Frontal cortex (tissue), 4 donors: ENCODE results near the gene C19orf33. TPM values are rescaled to one million over a fixed set of nuclear protein-coding genes. Genes with fewer than 3 reads are reported as not detected.

ENCODE experiments used
- DNase-seq, 2 donors: peaks; one replicate each; pipeline ENCODE4 v3.0.0; 2012; ENCODE audit warnings: low spot score in 2 of 2
- FAIRE-seq: peaks from 2 replicates; lab custom pipeline; 2012; peaks lifted over from hg19 to GRCh38; lab: Jason Lieb, UNC
- total RNA-seq: library from RNA; depleted of rRNA; stranded (reverse); fragments of >200 nt; gene quantifications from one replicate; pipeline ENCODE4 v1.2.3, GENCODE V29; 2014
- donor health status: control.
- donor health status: control.
- donor health status: control.

Gene C19orf33
- total RNA-seq, 1 donor from 2014 or later: 0.82 TPM

DNA sequence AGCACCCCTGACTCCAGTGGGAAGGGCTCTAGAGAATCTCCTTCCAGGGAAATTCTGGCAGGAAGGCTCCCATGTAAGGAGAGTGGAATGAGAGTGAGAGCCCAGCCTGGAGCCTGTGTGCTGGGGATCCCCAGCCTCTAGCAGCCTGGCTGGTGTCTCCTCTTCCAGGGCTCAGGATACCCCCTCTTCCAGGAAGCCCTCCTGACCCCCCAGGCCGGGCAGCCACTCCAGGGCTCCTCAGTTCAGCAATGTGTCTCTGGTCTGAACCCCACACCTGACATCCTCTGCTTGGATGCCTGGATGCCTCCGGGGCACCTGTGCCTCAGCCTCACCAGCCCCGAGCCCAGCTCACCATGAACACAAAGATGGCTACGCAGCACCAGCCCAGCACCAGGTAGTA, 3.0 kb downstream of the C19orf33 start:
- FAIRE-seq: no peak
- no peak for DNase-seq

- no peak for DNase-seq
- FAIRE-seq: no peak
Measured at GRCh38 chr19:38307597-38307996, 3.5 kb downstream of the C19orf33 start.

GRCh38 chr19:38308006-38308766, 4.1 kb downstream of the C19orf33 start:
- no peak for DNase-seq
- FAIRE-seq: no peak

DNA sequence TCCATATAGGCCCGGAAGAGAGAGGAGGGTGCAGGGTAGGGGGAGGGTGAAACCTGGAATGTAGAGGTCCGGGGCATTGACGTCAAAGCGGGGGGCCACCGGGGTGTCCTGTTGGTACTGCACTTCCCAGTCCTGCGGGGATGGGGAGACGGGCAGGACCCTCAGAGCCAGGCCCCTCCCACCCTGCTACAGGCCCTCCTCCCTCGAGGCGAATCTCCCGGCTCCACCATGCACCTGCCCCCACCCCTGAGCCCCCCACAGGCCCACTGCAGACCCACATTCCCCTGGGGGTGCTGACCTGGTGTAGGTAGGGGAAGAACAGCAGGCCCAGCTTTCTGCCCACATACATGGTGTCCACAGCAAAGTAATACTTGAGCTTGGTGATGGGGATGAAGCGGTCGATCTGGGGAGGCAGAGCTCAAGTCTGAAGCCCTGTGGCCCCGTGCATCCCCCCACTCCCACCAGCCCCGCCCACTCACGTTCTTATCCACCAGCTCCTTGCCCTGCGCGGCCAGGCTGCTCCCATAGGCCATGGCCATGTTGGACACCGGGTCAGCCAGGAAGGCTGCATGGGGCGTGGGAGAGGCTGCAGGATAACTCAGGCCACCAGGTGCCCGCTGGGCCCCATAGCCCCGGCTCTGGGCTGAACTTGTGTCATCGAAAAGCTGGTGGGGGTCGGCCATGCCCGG, 5.0 kb downstream of the C19orf33 start:
- no peak for DNase-seq
- no peak for FAIRE-seq

DNA sequence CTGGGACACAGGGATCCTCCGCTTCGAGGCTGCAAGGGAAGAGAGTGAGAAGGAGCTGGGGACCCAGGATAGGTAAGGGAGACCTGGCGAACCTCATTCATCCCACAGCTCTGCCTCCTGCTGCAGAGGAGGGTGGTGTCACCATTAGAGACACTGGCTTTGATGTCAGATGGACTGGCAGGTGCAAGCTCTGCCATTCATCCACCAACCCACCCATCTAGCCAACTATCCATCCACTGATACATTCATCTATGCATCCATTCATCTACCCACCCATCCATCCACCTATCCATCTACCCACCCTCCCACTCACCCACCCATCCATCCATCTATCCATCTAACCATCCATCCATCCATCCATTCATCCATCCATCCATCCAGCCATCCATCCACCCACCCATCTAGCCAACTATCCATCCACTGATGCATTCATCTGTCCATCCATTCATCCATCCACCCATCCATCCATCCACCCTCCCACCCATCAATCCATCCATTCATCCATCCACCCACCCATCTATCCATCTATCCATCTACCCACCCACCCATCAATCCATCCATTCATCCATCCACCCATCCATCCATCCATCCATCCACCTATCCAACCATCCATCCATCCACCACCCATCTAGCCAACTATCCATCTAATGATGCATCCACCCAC, 5.7 kb downstream of the C19orf33 start:
- FAIRE-seq (no peak), DNase-seq (no peak)

- FAIRE-seq (no peak), DNase-seq (no peak)
Measured at GRCh38 chr19:38310279-38310670, 6.2 kb downstream of the C19orf33 start.

DNA sequence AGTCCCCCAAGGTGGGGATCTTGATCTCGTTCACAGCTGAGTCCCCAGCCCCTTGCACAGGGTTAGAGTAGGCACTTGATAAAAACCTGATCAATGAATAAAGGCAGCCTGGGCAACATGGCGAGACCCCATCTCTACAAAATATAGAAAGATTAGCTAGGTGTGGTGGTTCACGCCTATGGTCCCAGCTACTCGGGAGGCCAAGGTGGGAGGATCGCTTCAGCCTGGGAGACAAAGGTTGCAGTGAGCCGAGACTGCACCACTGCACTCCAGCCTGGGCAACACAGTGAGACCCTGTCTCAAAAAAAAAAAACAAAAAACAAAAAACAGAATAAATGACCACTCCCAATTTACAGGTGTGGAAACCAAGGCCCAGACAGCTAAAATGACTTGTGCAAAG, 6.9 kb downstream of the C19orf33 start:
- DNase-seq (no peak), FAIRE-seq (no peak)

DNA sequence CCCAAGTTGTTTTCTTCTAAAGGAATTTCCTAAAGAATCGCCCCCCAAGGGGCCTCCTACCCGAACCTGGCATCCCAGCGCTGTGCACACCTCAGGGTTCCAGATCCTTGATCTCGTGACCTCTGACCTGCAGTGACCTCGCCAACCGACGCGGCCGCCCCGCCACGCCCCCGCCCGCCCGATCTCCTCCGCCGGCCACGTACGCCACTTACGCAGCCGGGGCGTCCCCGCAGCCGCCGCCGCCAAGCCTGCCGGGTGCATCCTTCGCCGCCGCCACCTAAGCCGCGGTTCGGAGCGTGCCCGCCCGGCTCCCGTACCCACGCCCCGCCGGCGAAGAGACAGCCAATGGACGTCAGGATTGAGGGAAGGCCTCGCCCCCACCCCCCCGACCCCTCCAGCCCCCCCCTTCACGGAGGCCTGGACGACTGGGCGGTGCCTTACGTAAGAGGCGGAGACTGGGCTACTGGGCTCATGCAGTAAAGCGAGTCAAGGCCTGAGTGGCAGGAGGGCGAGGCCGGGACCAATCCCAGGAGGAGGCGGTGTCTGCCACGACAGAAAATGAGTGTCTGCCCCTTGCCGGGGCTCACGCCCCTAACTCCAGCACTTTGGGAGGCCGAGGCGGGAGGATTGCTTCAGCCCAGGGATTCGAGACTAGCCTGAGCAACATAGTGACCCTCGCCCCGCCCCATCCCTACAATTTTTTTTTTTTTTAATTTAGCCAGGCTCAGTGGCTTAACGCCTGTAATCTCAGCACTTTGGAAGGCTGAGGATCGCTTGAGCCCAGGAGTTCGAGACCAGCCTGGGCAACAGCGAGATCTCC, 11.8 kb downstream of the C19orf33 start, which contains the start of gene YIF1B:
Gene YIF1B (minus strand): TSS at position 291 of the 820 bp plus-strand sequence. CDS start 30 bp downstream, at position 261.
- FAIRE-seq: no peak
- DNase-seq: peak; percentile 99 to 100

DNA sequence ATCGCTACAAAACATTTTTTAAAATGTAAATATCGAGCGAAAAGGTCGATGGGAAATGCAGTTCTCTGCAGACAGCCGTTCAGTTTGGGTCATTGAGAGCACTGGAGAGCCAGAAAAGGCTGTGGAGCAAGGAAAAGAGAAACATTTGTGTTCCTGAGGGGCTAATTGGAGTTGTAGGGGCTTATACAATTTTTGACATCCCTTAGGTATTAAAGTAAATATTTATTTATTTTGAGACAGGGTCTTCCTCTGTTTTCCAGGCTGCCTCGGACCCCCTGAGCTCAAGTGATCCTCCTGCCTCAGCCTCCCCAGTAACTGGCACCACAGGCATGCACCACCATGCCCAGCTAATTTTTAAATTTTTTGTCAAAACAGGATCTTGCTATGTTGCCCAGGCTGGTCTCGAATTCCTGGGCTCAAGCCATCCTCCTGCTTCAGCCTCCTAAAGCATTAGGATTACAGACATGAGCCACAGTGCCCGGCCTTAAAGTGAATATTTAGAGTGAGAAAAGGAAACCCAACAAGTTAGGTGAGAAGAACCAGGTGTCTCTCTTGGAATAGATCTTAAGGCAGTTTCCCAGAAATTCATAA, 12.5 kb downstream of the C19orf33 start:
- DNase-seq: peak in 1 of 2 donors; percentile 63

DNA sequence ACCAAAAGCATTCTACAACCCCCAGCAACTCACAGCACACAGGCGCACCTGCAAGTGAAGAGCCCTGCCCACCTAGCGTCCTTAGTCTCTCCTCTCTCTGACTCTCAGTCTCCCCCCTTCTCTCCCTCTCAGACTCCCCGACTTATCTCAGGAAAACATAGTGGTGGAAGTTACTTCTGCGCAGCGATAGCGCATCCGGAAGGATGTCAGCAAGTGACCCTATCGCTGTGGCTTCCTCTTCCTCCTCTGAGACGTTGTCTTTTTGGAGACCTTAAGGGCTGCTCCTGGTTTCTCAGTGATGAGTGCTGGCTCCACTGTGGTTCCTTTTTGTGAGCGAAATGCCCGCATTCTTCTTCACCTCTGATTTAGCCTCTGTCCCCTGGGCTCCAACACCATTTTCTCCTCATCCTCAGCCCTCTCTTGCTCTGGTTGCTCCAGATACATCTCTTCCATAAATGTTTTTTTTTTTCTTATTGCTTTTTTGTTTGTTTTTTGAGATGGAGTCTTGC, 13.1 kb downstream of the C19orf33 start:
- no peak for DNase-seq
- no peak for FAIRE-seq

More for the DNA sequence above, 12.5 kb downstream of the C19orf33 start:
- FAIRE-seq: no peak

DNA sequence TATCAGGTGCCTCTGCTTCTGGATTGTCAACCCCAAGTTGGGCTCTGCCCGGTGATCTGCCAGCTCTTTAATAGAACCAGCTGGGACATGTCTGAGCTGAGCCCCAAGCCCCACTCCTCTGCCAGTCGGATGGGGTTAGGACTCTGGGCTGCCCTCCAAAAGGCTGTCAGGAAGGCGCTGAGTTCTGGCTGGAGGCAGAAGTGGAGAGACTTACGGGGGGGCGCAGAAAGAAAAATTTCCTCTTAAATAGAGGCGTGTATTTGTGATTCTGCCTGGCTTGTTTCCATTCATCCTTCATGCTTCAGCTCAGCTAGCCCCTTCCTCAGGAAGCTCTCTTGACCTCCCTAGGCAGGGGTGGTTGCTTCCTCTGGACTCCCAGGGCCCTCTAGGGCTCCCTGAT, 14.6 kb downstream of the C19orf33 start:
- FAIRE-seq: no peak
- no peak for DNase-seq

DNA sequence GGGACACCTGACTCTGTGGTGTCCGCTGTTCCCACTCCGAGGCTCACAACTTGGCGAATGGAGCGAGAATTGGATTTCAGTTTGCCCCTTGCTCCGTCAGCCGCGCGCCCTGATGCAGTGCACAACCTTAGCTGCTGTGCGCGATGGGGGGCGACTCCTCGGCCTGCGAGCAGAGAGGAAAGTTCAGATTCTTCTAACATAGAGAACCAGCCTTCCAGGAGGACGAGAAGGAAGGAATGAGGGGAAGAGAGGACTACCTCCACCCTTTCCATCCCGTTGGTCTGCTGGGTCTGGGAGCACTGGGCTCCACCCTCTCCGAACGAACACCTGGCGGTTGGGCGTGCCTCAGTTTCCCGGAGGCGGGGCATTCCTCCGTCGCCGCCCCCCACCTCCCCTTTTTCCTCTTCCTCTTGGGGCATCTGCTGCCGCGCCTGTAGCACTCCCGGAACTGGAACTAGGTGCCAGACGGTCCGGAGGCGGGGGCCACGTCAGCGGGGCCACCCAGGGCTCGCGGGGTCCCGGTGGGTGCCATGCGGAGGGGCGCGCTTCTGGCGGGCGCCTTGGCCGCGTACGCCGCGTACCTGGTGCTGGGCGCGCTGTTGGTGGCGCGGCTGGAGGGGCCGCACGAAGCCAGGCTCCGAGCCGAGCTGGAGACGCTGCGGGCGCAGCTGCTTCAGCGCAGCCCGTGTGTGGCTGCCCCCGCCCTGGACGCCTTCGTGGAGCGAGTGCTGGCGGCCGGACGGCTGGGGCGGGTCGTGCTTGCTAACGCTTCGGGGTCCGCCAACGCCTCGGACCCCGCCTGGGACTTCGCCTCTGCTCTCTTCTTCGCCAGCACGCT, 15.6 kb downstream of the C19orf33 start, which contains the start of gene KCNK6:
Gene KCNK6 (plus strand): TSS at position 425 of the 838 bp plus-strand sequence. CDS start 106 bp downstream, at position 531.
- FAIRE-seq (no peak), DNase-seq (no peak)

DNA sequence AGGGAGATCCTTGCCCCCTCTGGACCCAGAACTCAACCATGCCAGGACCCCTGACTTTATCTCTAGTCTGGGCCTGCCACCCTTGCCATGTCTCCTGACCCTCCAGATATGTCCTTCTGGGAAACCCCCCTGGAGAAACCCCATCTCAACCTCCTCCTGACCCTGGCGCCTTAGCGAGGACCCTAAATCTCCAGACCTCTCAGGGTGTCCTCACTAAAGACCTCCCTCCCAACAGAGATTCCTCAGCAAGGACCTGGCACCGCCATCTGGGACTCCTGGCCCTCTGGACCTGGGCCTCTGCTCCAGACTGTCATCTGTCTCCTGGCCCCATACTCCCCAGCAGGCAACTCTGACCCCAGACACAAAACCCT, 16.9 kb downstream of the C19orf33 start:
- DNase-seq (no peak), FAIRE-seq (no peak)

- no peak for DNase-seq
- FAIRE-seq: no peak
Measured at GRCh38 chr19:38321646-38322196, 17.7 kb downstream of the C19orf33 start.

GRCh38 chr19:38323291-38323690, 19.2 kb downstream of the C19orf33 start:
- DNase-seq (no peak), FAIRE-seq (no peak)

- FAIRE-seq (no peak), DNase-seq (no peak)
Measured at GRCh38 chr19:38324431-38324830, 20.4 kb downstream of the C19orf33 start.

GRCh38 chr19:38326591-38326990, 22.5 kb downstream of the C19orf33 start:
- no peak for FAIRE-seq

DNA sequence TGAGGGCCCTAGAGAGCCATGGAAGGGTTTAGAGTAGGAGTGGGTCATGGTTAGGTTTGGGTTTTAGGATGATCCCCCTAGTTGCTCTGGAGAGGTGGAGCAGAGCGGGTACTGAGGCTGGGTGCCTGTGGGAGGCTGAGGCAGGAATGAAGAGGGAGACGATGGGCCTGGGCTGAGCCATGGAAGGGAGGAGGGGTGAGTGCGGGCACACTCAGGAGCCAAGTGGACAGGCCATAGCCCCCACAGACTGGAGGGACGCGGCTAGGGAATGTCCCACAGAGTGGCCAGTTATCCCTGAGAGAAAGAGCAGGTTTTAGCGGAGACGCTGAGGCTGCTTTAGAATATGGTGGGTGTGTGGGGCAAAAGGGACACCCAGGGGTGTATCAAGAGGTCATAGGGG, 25.6 kb downstream of the C19orf33 start:
- no peak for DNase-seq
- FAIRE-seq: no peak

More at GRCh38 chr19:38326591-38326990, 22.5 kb downstream of the C19orf33 start:
- no peak for DNase-seq
